GM12874 (cell line): ENCODE data around the gene TTC9B.

Source experiments
- CTCF ChIP-seq: IDR thresholded peaks from 2 replicates; pipeline ENCODE4 v1.5.1; 2011; ENCODE audit warnings: low read depth, mild to moderate bottlenecking, control low read depth, low read length, moderate library complexity; ENCODE audit not compliant: insufficient read depth

TTC9B gene

GRCh38 chr19:40247178-40247577 lies 29.0 kb upstream of the TTC9B start:
- TF ChIP-seq CTCF, result no peak

GRCh38 chr19:40246292-40247073 lies 28.3 kb upstream of the TTC9B start:
- TF ChIP-seq CTCF, result no peak

GRCh38 chr19:40245506-40246128 lies 27.4 kb upstream of the TTC9B start:
- TF ChIP-seq CTCF, result no peak

GRCh38 chr19:40244579-40245317 lies 26.6 kb upstream of the TTC9B start:
- TF ChIP-seq CTCF, result no peak

- TF ChIP-seq CTCF, result no peak
These were observed 25.0 kb upstream of the TTC9B start for GRCh38 chr19:40243181-40243580.

GRCh38 chr19:40242480-40242879 lies 24.3 kb upstream of the TTC9B start:
- no peak for TF ChIP-seq CTCF

GRCh38 chr19:40241809-40242384 lies 23.7 kb upstream of the TTC9B start:
- no peak for TF ChIP-seq CTCF
